Measurements from ENCODE around the gene TLR3. TPM values are rescaled to one million over a fixed set of nuclear protein-coding genes. Genes with fewer than 3 reads are reported as not detected.

Gene TLR3
- total RNA-seq, 4 donors from 2014 or later = 2.9 to 12.6 (median 8.6) TPM

GRCh38 chr4:186118582-186118981 lies 49.6 kb downstream of the TLR3 start:
- Histone ChIP-seq H3K4me3 (no peak overlapping the region), H3K36me3 (no peaks in the 10 kb centered on the region), H3K4me1 (no peaks in the 10 kb centered on the region), H3K9me3 (no peaks in the 10 kb centered on the region), H3K27ac (no peak overlapping the region), H3K27me3 (no peaks in the 10 kb centered on the region)
- no peak for DNase-seq
- no peak for TF ChIP-seq CTCF (IDR thresholded peaks at IDR 0.05)
- TF ChIP-seq POLR2A (IDR thresholded peaks at IDR 0.05) = no peak
- intact Hi-C loops (cut with DNase I; ENCODE audit: low total_unique reads) = no loop called here

GRCh38 chr4:186121057-186121456 lies 52.1 kb downstream of the TLR3 start:
- Histone ChIP-seq H3K27ac (no peak overlapping the region), H3K27me3 (no peaks in the 10 kb centered on the region), H3K4me3 (no peak overlapping the region), H3K9me3 (no peaks in the 10 kb centered on the region), H3K36me3 (no peaks in the 10 kb centered on the region), H3K4me1 (no peaks in the 10 kb centered on the region)
- no peak for DNase-seq
- TF ChIP-seq CTCF (IDR thresholded peaks at IDR 0.05) = no peak
- TF ChIP-seq POLR2A (IDR thresholded peaks at IDR 0.05) = no peak
- intact Hi-C loops (cut with DNase I; ENCODE audit: low total_unique reads) = no loop called here

- intact Hi-C loops (cut with DNase I; ENCODE audit: low total_unique reads) = no loop called here
- no peak for DNase-seq
- Histone ChIP-seq H3K4me3 (no peak overlapping the region), H3K27ac (no peak overlapping the region), H3K36me3 (no peaks in the 10 kb centered on the region), H3K9me3 (no peaks in the 10 kb centered on the region), H3K27me3 (no peaks in the 10 kb centered on the region), H3K4me1 (no peaks in the 10 kb centered on the region)
- TF ChIP-seq POLR2A (IDR thresholded peaks at IDR 0.05) (no peak), CTCF (IDR thresholded peaks at IDR 0.05) (no peak)
Observed at GRCh38 chr4:186128842-186129241, 59.9 kb downstream of the TLR3 start.

- TF ChIP-seq POLR2A (IDR thresholded peaks at IDR 0.05) (no peak), CTCF (IDR thresholded peaks at IDR 0.05) (no peak)
- H3K4me1 ChIP-seq = no peaks in the 10 kb centered on the region
- intact Hi-C loops (cut with DNase I; ENCODE audit: low total_unique reads) = no loop called here
- H3K36me3 ChIP-seq = no peaks in the 10 kb centered on the region
- no peak for DNase-seq
- H3K9me3 ChIP-seq = no peaks in the 10 kb centered on the region
- H3K27ac ChIP-seq = no peak overlapping the region
- H3K4me3 ChIP-seq = no peak overlapping the region
- H3K27me3 ChIP-seq = no peaks in the 10 kb centered on the region
Observed at GRCh38 chr4:186131935-186132334, 63.0 kb downstream of the TLR3 start.

GRCh38 chr4:186132577-186133242 lies 63.8 kb downstream of the TLR3 start:
- H3K9me3 ChIP-seq = no peaks in the 10 kb centered on the region
- H3K4me3 ChIP-seq = no peak overlapping the region
- H3K27ac ChIP-seq = no peak overlapping the region
- intact Hi-C loops (cut with DNase I; ENCODE audit: low total_unique reads) = no loop called here
- no peaks in the 10 kb centered on the region for H3K27me3 ChIP-seq
- no peak for TF ChIP-seq POLR2A (IDR thresholded peaks at IDR 0.05)
- no peak for TF ChIP-seq CTCF (IDR thresholded peaks at IDR 0.05)
- DNase-seq = no peak
- H3K36me3 ChIP-seq = no peaks in the 10 kb centered on the region
- H3K4me1 ChIP-seq = no peaks in the 10 kb centered on the region
